ENCODE data around the gene ADAMTS12.

DNA sequence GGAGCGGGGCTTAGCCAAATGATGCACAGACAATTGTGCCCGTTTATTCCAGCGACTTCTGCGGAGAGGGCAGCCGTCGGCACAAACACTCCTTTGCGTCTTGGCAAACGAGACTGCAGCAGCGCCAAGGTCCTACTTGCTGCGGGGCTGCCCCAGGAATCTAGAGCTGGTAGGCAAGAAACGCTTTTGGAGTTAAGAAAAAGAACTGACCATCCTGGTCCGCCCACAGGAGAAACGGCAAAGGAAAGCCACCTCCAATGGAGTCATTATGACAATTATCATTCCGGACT, 46.7 kb upstream of the ADAMTS12 start:
- TF ChIP-seq POLR2AphosphoS5 (IDR thresholded peaks at IDR 0.05; ENCODE audit: low read depth, low read length) (no peak), POLR2A (IDR thresholded peaks at IDR 0.05; ENCODE audit: low read depth, low read length) (no peak), SPI1 (IDR thresholded peaks at IDR 0.05; ENCODE audit: low read depth, low read length) (no peak), TAF1 (IDR thresholded peaks at IDR 0.05; ENCODE audit: low read depth, low read length) (no peak), POU2F2 (IDR thresholded peaks at IDR 0.05; ENCODE audit: low read depth, low read length) (no peak)
